ENCODE data around the gene GLIS1. TPM values are rescaled to one million over a fixed set of nuclear protein-coding genes. Genes with fewer than 3 reads are reported as not detected.

Gene GLIS1
- total RNA-seq, 2 donors from 2014 or later: not detected

GRCh38 chr1:53619367-53620060 is 119.5 kb downstream of the GLIS1 start:
- Mint-ChIP-seq H3K27ac (no peak overlapping the region), H3K9me3 (no peaks in the 10 kb centered on the region), H3K27me3 (ENCODE audit: low read depth) (no peaks in the 10 kb centered on the region), H3K36me3 (ENCODE audit: insufficient read depth in 2 of 2) (no peaks in the 10 kb centered on the region), H3K4me1 (ENCODE audit: low read depth) (no peaks in the 10 kb centered on the region), H3K4me3 (no peak overlapping the region)
- no peak for ATAC-seq (replicated peaks in 1 of 2)
- DNase-seq: no peak

GRCh38 chr1:53618500-53619366 is 120.2 kb downstream of the GLIS1 start:
- H3K36me3 Mint-ChIP-seq (ENCODE audit: insufficient read depth in 2 of 2): no peaks in the 10 kb centered on the region
- no peak for ATAC-seq (replicated peaks in 1 of 2)

DNA sequence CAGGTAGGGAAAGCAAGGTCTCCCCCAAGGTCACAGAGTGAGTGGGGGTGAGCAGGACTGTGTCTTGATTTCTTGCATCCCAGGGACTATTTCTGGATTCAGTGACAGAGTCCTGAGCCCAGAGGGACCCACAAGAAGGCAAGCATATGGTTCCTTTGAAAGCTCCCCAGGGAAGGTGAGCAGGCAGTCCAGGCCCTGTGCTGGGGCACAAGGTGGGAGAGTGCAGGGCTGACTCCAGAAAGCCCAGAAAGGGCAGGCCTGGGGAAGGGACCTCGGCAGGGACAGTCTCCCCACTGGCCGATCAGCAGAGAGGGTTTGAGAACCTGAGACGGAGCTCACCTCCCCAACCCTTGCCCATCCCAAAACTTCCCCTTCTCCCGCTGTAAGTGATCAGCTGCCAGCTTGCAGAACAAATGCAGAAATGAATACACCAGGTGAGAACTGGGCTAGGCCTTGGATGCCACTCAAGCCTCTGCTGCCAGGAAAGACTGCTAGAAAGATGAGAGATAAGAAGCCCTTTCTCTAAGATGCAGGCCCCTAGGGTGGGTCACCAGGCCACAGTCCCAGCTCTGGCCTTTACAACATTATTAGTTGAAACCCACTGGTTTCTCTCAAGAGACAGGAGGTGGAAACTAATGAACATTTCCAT is 121.0 kb downstream of the GLIS1 start:
- H3K4me3 Mint-ChIP-seq: no peak overlapping the region
- no peaks in the 10 kb centered on the region for H3K4me1 Mint-ChIP-seq (ENCODE audit: low read depth)
- DNase-seq: no peak
- no peaks in the 10 kb centered on the region for H3K9me3 Mint-ChIP-seq
- H3K27me3 Mint-ChIP-seq (ENCODE audit: low read depth): no peaks in the 10 kb centered on the region
- no peak for ATAC-seq (replicated peaks in 1 of 2)
- H3K27ac Mint-ChIP-seq: no peak overlapping the region
- no peaks in the 10 kb centered on the region for H3K36me3 Mint-ChIP-seq (ENCODE audit: insufficient read depth in 2 of 2)

More at GRCh38 chr1:53618500-53619366, 120.2 kb downstream of the GLIS1 start:
- H3K4me1 Mint-ChIP-seq (ENCODE audit: low read depth): no peaks in the 10 kb centered on the region
- H3K4me3 Mint-ChIP-seq: no peak overlapping the region
- H3K9me3 Mint-ChIP-seq: no peaks in the 10 kb centered on the region
- no peak overlapping the region for H3K27ac Mint-ChIP-seq
- H3K27me3 Mint-ChIP-seq (ENCODE audit: low read depth): no peaks in the 10 kb centered on the region
- no peak for DNase-seq

DNA sequence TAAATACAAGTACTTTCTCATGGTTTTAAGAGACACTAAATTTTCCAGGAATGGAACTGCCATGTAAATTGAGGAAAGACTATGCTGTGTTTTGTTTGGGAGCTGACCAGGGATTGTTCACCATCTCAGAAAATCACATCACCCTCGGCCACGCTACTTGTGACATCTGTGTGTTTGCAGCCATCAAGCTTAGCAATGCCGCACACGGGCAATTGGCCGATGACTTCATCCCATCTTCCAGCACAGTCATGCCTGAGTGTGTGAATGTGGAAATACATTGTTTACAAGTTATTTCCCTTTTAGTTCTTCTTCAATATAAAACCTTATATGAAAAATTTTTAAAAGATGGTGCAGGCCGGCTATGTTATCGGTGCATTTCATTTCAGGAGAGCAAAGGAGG is 121.6 kb downstream of the GLIS1 start:
- Mint-ChIP-seq H3K4me1 (ENCODE audit: low read depth) (no peaks in the 10 kb centered on the region), H3K36me3 (ENCODE audit: insufficient read depth in 2 of 2) (peaks cover 0 to 2% of the 10 kb centered on the region in 2 donors), H3K27me3 (ENCODE audit: low read depth) (no peaks in the 10 kb centered on the region), H3K4me3 (no peak overlapping the region), H3K9me3 (peaks cover 2% of the 10 kb centered on the region in 2 donors), H3K27ac (no peak overlapping the region)
- ATAC-seq (replicated peaks in 1 of 2) (no peak), DNase-seq (no peak)

DNA sequence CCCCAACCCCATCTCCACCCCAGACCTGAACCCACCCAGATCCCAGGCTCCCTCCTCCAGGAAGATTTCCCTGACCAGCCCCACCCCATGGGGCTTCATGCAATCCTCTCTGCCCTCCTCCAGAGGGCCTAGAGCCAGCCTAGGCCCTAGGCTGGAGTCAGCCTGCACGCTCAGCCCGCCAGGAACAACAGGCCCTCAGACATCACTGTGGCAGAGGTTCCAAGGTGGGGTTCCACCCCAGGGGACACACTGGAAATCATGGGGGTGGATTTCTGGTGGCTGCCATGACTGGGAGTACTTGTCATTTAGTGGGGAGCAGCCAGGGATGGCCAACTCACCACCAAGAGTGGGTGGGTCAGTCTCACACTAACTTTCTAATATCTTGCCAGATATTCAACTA is 122.0 kb downstream of the GLIS1 start:
- Mint-ChIP-seq H3K36me3 (ENCODE audit: insufficient read depth in 2 of 2) (peaks cover under 1 to 2% of the 10 kb centered on the region in 2 donors), H3K27me3 (ENCODE audit: low read depth) (no peaks in the 10 kb centered on the region), H3K9me3 (peaks cover 2 to 3% of the 10 kb centered on the region in 2 donors), H3K4me1 (ENCODE audit: low read depth) (no peaks in the 10 kb centered on the region), H3K27ac (no peak overlapping the region), H3K4me3 (no peak overlapping the region)
- DNase-seq: no peak
- ATAC-seq (replicated peaks in 1 of 2): no peak

DNA sequence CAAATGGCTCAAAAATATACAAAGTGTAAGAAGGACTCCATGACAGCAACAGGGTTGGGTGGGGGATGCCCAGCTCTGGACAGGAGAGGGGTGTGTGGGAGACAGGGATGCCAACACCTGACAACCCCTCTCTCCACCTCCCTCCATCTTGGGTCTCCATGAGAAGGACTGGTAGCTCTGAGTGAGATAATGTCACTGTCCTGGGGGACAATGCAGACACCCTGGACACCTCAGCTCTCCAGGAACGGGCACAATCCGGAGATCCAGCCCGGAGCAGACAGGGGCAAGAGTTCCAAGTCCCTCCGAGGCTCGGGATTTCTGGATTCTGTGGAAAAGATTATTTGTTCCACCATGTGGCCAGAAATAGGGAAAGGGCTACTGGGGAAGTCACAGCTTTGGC is 122.5 kb downstream of the GLIS1 start:
- Mint-ChIP-seq H3K36me3 (ENCODE audit: insufficient read depth in 2 of 2) (peaks cover 2 to 5% of the 10 kb centered on the region in 2 donors), H3K27me3 (ENCODE audit: low read depth) (no peaks in the 10 kb centered on the region), H3K9me3 (peaks cover 2 to 4% of the 10 kb centered on the region in 2 donors), H3K27ac (no peak overlapping the region), H3K4me1 (ENCODE audit: low read depth) (no peaks in the 10 kb centered on the region), H3K4me3 (no peak overlapping the region)
- no peak for ATAC-seq (replicated peaks in 1 of 2)
- no peak for DNase-seq

DNA sequence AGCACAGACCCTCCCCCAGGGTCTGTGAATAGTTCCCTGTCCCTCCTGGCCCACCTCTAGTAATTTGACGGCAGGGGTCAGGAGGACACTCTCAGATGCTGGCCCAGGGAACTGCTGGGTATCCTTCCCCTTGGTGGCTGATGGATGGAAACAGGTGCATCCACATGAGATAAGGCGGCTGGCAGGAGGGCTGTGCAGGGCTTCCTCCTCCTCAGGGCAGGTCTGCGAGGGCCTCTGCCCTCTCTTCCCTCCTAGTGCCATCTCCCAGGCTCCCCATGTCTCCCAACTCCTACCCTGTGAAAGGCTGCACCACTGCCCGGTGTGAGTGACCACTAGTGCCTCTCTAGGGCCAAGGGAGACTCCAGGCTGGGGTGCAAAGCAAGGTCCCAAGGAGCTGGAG is 123.9 kb downstream of the GLIS1 start:
- Mint-ChIP-seq H3K4me1 (ENCODE audit: low read depth) (no peaks in the 10 kb centered on the region), H3K27ac (no peak overlapping the region), H3K9me3 (peaks cover 9 to 11% of the 10 kb centered on the region in 2 donors), H3K36me3 (ENCODE audit: insufficient read depth in 2 of 2) (peaks cover 10 to 15% of the 10 kb centered on the region in 2 donors), H3K27me3 (ENCODE audit: low read depth) (no peaks in the 10 kb centered on the region), H3K4me3 (no peak overlapping the region)
- DNase-seq (no peak), ATAC-seq (replicated peaks in 1 of 2) (no peak)

DNA sequence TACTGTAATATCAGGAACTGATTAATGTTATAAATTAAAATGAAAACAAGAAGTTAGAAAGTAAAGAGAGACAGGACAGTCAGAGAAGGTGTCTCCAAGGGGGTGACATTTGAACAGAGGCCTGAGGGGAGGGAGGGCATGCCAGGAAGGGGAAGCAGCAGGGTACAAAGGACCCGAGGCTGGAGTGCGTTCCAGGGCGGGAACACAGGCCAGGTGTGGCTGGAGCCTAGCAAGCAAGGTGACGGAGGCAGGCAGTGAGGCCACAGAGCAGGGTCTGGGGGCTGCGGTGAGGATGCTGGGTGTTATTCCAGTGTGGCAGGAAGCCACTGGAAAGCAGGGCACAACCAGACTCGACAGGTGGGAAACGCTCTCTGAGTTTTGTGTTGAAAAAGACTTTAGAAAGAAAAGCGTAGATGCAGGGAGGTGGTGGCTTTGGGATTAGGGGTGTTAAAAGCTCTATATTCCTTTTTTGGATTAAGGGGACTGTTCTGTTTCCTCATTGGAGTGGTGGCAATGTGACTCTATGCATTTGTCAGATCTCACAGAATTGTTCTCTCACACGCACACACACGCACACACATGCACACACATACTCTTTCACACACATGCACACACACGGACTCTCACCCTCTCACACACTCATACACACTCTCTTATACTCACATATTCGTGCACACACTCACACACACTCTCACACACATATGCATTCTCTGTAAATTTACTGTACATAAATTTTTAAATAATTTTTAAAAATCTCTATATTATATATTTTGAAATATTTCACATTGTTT is 124.5 kb downstream of the GLIS1 start:
- Mint-ChIP-seq H3K4me3 (no peak overlapping the region), H3K4me1 (ENCODE audit: low read depth) (no peaks in the 10 kb centered on the region), H3K27ac (no peak overlapping the region), H3K36me3 (ENCODE audit: insufficient read depth in 2 of 2) (peaks cover 10 to 17% of the 10 kb centered on the region in 2 donors), H3K27me3 (ENCODE audit: low read depth) (no peaks in the 10 kb centered on the region), H3K9me3 (peaks cover 9 to 11% of the 10 kb centered on the region in 2 donors)
- ATAC-seq (replicated peaks in 1 of 2): no peak
- no peak for DNase-seq

DNA sequence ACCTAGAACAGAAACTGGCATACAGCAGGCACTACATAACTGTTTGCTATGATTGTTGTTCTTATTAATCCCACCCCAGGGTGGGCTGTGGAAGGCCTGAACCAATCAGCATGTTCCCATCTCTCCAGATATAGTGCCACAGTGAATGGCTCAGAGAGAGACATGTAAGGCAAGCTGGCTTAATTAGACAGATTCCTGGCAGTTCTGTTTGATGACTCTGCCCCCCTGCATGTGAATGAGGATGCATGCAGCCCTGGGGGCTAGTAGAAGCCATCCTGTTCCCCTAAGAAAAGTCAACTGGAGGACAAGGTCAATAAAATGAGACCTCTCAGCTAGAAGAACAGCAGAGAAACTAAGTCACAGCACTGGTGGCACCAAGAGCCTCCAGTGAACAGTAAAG is 130.3 kb downstream of the GLIS1 start:
- no peak for ATAC-seq (replicated peaks in 1 of 2)

GRCh38 chr1:53608071-53608470 is 130.9 kb downstream of the GLIS1 start:
- DNase-seq: no peak
- Mint-ChIP-seq H3K36me3 (ENCODE audit: insufficient read depth in 2 of 2) (peaks cover 10 to 17% of the 10 kb centered on the region in 2 donors), H3K27ac (no peak overlapping the region), H3K4me3 (no peak overlapping the region), H3K27me3 (ENCODE audit: low read depth) (no peaks in the 10 kb centered on the region), H3K4me1 (ENCODE audit: low read depth) (no peaks in the 10 kb centered on the region), H3K9me3 (peaks cover 9 to 11% of the 10 kb centered on the region in 2 donors)
- no peak for ATAC-seq (replicated peaks in 1 of 2)

More for the DNA sequence above, 130.3 kb downstream of the GLIS1 start:
- Mint-ChIP-seq H3K4me1 (ENCODE audit: low read depth) (no peaks in the 10 kb centered on the region), H3K36me3 (ENCODE audit: insufficient read depth in 2 of 2) (peaks cover 10 to 17% of the 10 kb centered on the region in 2 donors), H3K4me3 (no peak overlapping the region), H3K9me3 (peaks cover 9 to 11% of the 10 kb centered on the region in 2 donors), H3K27ac (no peak overlapping the region), H3K27me3 (ENCODE audit: low read depth) (no peaks in the 10 kb centered on the region)
- DNase-seq: no peak

- H3K36me3 Mint-ChIP-seq (ENCODE audit: insufficient read depth in 2 of 2): peaks cover 8 to 14% of the 10 kb centered on the region in 2 donors
- ATAC-seq (replicated peaks in 1 of 2) (no peak), DNase-seq (no peak)
- H3K27me3 Mint-ChIP-seq (ENCODE audit: low read depth): no peaks in the 10 kb centered on the region
- H3K27ac Mint-ChIP-seq: no peak overlapping the region
- peaks cover 7 to 8% of the 10 kb centered on the region in 2 donors for H3K9me3 Mint-ChIP-seq
- no peak overlapping the region for H3K4me3 Mint-ChIP-seq
- H3K4me1 Mint-ChIP-seq (ENCODE audit: low read depth): no peaks in the 10 kb centered on the region
Observed at GRCh38 chr1:53606651-53607051, 132.3 kb downstream of the GLIS1 start.

DNA sequence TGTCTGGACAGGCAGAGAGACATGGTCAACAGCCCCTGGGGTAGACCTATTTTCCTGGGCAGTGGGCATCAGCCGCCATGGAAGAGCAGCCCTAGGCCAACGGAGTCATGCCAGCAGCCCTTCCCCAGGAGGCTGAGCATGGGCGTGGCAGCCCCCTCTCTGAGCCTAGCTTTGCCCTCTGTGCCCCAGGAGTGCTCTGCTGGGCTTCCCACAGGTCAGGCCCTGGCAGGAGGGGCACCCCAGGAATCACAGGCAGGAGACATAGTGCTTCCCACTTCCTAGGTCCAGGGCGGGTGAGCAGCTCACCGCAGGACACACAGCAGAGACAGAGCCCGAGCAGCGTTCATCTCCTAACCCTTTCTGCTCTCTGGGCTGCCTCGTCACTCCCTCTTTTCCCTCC is 132.8 kb downstream of the GLIS1 start:
- Mint-ChIP-seq H3K4me1 (ENCODE audit: low read depth) (no peaks in the 10 kb centered on the region), H3K36me3 (ENCODE audit: insufficient read depth in 2 of 2) (peaks cover 6 to 9% of the 10 kb centered on the region in 2 donors), H3K27me3 (ENCODE audit: low read depth) (no peaks in the 10 kb centered on the region), H3K4me3 (no peak overlapping the region), H3K27ac (no peak overlapping the region), H3K9me3 (peaks cover 5 to 6% of the 10 kb centered on the region in 2 donors)
- DNase-seq: no peak
- ATAC-seq (replicated peaks in 1 of 2): no peak
